Measurements from ENCODE around the gene TMEM139. TPM values are rescaled to one million over a fixed set of nuclear protein-coding genes. Genes with fewer than 3 reads are reported as not detected.

TMEM139 gene
- total RNA-seq, 1 donor from 2014 or later, result 3.7 TPM

- Histone ChIP-seq H3K27me3 (ENCODE audit: control insufficient read depth, insufficient read depth, low read length) (no peaks in the 10 kb centered on the region), H3K4me3 (ENCODE audit: low read depth, low read length) (no peak overlapping the region), H3K36me3 (ENCODE audit: control insufficient read depth, insufficient read depth, low read length) (no peaks in the 10 kb centered on the region)
- FAIRE-seq (no peak), DNase-seq (ENCODE audit: low read depth) (no peak)
- TF ChIP-seq CTCF (IDR thresholded peaks at IDR 0.05; ENCODE audit: insufficient read depth, low read length, severe bottlenecking), result no peak
Measured at GRCh38 chr7:143244321-143244720, 40.4 kb upstream of the TMEM139 start.

- DNase-seq (ENCODE audit: low read depth) (peak; percentile 85), FAIRE-seq (no peak)
- Histone ChIP-seq H3K4me3 (ENCODE audit: low read depth, low read length) (no peak overlapping the region), H3K27me3 (ENCODE audit: control insufficient read depth, insufficient read depth, low read length) (no peaks in the 10 kb centered on the region), H3K36me3 (ENCODE audit: control insufficient read depth, insufficient read depth, low read length) (no peaks in the 10 kb centered on the region)
- no peak for TF ChIP-seq CTCF (IDR thresholded peaks at IDR 0.05; ENCODE audit: insufficient read depth, low read length, severe bottlenecking)
Measured at GRCh38 chr7:143245123-143245522, 39.6 kb upstream of the TMEM139 start.

- FAIRE-seq (no peak), DNase-seq (ENCODE audit: low read depth) (no peak)
- Histone ChIP-seq H3K27me3 (ENCODE audit: control insufficient read depth, insufficient read depth, low read length) (no peaks in the 10 kb centered on the region), H3K4me3 (ENCODE audit: low read depth, low read length) (no peak overlapping the region), H3K36me3 (ENCODE audit: control insufficient read depth, insufficient read depth, low read length) (no peaks in the 10 kb centered on the region)
- TF ChIP-seq CTCF (IDR thresholded peaks at IDR 0.05; ENCODE audit: insufficient read depth, low read length, severe bottlenecking), result no peak
Measured at GRCh38 chr7:143247372-143247771, 37.4 kb upstream of the TMEM139 start.

GRCh38 chr7:143248761-143249354, 35.9 kb upstream of the TMEM139 start:
- no peak overlapping the region for H3K4me3 ChIP-seq (ENCODE audit: low read depth, low read length)
- FAIRE-seq, result no peak
- no peak for TF ChIP-seq CTCF (IDR thresholded peaks at IDR 0.05; ENCODE audit: insufficient read depth, low read length, severe bottlenecking)

GRCh38 chr7:143250199-143250598, 34.6 kb upstream of the TMEM139 start:
- H3K27me3 ChIP-seq (ENCODE audit: control insufficient read depth, insufficient read depth, low read length), result no peaks in the 10 kb centered on the region
- H3K4me3 ChIP-seq (ENCODE audit: low read depth, low read length), result no peak overlapping the region
- FAIRE-seq (no peak), DNase-seq (ENCODE audit: low read depth) (no peak)
- H3K36me3 ChIP-seq (ENCODE audit: control insufficient read depth, insufficient read depth, low read length), result no peaks in the 10 kb centered on the region
- TF ChIP-seq CTCF (IDR thresholded peaks at IDR 0.05; ENCODE audit: insufficient read depth, low read length, severe bottlenecking), result no peak

More at GRCh38 chr7:143248761-143249354, 35.9 kb upstream of the TMEM139 start:
- DNase-seq (ENCODE audit: low read depth), result no peak
- Histone ChIP-seq H3K36me3 (ENCODE audit: control insufficient read depth, insufficient read depth, low read length) (no peaks in the 10 kb centered on the region), H3K27me3 (ENCODE audit: control insufficient read depth, insufficient read depth, low read length) (no peaks in the 10 kb centered on the region)

- Histone ChIP-seq H3K4me3 (ENCODE audit: low read depth, low read length) (no peak overlapping the region), H3K36me3 (ENCODE audit: control insufficient read depth, insufficient read depth, low read length) (no peaks in the 10 kb centered on the region), H3K27me3 (ENCODE audit: control insufficient read depth, insufficient read depth, low read length) (no peaks in the 10 kb centered on the region)
- DNase-seq (ENCODE audit: low read depth) (peak; percentile 43), FAIRE-seq (no peak)
- TF ChIP-seq CTCF (IDR thresholded peaks at IDR 0.05; ENCODE audit: insufficient read depth, low read length, severe bottlenecking), result no peak
Measured at GRCh38 chr7:143250822-143251221, 33.9 kb upstream of the TMEM139 start.

All from bronchial epithelial cell (primary cell).